HG03378 (cell line): ENCODE data around the gene BLCAP.
"Not testable (repeated sequence)": the region's sequence is repeated elsewhere in the genome, so short reads cannot be mapped to it uniquely, and the experiment has no call there.

Experiments
- ATAC-seq: cut with Tn5 transposase; IDR thresholded peaks from one replicate; pipeline ENCODE4 v1.9.1; 2021; ENCODE audit warnings: mild to moderate bottlenecking, moderate library complexity; ENCODE audit not compliant: unreplicated experiment

Gene BLCAP

GRCh38 chr20:37490663-37491350 is 36.9 kb downstream of the BLCAP start:
- ATAC-seq: no peak

DNA sequence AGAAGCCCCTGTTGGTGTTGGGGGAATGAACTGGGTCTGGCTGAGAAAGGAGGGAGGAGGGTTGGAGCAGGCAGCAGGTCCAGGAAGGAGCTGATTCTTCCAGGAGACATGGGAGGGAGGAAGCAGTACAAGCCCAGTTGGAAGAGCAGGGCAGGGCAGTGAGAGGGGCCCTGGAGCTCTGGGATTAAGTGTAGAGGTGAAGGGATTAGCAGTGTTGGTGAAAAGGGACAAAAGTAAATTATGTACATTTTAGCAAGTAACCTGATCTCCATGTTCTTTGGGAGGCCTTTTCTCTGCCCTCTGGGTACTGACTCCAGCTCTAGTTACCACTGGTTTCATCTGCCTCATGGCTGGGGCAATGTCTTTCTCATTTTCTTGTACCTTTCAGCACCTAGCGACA is 41.5 kb downstream of the BLCAP start:
- ATAC-seq: not testable (repeated sequence)

GRCh38 chr20:37484331-37484730 is 43.3 kb downstream of the BLCAP start:
- no peak for ATAC-seq

- ATAC-seq: no peak
These were observed 46.1 kb downstream of the BLCAP start for GRCh38 chr20:37481610-37482009.

DNA sequence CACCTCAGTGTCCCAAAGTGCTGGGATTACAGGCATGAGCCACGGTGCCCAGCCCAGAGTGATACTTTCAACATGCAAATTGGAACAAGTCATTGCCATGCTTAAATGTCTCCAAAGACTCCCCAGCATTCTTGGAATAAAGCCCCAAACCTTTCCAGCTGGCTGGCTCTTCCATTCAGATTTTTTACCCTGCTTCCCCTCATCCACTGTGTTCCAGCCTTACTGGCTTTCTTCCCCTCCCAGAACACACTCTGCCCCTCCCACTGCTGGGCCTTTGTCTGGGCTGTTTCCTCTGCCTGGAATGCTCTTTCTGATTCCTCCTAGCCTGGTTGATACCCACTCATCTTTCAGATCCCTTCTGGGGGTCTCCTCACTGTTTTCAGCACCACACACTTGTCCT is 46.8 kb downstream of the BLCAP start:
- no peak for ATAC-seq

DNA sequence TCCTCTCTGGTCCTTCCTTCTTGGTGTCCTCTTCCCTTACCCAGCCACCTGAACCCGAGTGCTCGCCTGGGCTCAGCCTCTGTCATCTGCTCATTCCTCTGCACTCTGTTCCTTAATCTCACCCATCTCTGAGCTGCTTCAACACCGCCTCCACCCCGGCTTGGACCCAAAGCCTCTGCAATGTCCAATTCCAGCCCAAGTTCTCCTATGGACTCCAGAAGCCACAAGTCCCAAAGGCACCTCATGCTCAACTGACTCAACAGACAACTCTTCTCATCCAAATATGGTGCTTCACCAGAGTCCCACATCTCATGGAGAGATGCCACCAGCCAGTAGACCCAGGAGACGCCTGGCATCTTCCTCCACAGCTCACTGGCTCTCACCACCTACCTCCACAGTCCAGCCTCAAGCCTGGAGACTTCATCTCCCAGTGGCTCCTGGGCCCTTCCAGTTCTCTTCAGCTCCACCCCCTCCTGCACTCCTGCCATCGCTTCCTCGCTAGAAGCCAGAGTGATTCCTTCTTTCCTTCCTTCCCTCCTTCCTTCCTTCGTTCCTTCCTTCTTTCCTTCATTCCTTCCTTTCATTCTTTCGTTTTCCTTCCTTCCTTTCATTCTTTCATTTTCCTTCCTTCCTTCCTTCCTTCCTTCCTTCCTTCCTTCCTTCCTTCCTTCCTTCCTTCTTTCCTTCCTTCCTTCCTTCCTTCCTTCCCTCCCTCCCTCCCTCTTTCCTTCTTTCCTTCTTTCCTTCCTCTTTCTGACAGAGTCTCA is 47.6 kb downstream of the BLCAP start:
- no peak for ATAC-seq

GRCh38 chr20:37479266-37479665 is 48.4 kb downstream of the BLCAP start:
- ATAC-seq: no peak

GRCh38 chr20:37477041-37477440 is 50.6 kb downstream of the BLCAP start:
- ATAC-seq: no peak

DNA sequence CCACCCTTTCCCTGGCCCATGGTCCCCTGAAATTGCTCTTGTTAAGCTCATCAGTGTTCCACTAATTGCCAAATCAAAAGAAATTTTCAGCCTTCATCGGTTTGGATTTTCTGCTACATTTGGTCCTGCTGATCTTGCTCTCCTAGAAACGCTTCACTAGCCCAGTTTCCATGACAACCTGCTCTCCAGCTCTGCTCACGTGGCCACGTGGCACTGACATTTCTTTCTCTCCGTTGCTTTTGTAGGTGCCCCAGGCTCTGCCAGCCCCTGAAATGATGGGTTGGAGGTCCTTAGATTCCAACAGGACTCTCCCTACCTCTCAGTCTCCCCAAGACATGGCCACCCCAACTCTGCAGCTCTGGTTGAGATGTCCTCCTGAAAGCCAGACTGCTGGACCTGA is 52.4 kb downstream of the BLCAP start:
- ATAC-seq: no peak

GRCh38 chr20:37474386-37474785 is 53.3 kb downstream of the BLCAP start:
- no peak for ATAC-seq

DNA sequence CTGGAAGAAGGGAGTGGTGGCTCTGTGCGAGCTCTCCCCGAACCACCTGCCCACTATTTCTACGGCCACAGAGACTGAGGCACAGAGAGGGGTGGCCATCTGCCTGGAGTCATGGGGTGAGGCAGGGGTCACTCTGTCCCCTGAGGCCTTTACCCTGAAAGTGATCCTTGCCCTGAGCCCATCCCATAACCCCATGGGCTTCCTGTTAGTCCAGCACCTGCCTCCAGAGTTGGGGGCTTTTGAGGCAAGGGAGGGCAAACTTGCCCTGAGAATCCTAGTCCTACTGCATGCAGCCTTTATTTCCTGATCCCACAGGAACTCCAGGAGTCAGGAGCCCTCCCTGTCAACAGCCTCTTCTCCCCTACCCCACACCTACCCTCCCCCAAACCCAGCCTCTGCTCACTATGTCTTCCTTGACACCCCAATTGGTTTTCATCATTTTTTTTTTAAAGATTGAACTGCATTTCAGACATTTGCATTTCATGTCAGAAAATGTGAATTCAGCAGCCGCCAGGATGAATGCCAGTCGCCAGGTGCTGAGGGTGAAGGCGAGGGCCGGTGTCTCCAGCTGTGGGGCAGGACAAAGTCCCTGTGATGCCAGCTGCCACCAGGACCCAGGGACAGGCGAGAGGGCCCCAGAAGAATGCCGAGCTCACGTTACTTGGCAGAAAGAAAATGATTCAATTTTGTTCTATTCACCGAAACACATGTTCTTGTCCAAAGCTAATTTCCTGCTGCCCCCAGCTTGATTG is 54.3 kb downstream of the BLCAP start:
- no peak for ATAC-seq

GRCh38 chr20:37472435-37472834 is 55.2 kb downstream of the BLCAP start:
- not testable (repeated sequence) for ATAC-seq

DNA sequence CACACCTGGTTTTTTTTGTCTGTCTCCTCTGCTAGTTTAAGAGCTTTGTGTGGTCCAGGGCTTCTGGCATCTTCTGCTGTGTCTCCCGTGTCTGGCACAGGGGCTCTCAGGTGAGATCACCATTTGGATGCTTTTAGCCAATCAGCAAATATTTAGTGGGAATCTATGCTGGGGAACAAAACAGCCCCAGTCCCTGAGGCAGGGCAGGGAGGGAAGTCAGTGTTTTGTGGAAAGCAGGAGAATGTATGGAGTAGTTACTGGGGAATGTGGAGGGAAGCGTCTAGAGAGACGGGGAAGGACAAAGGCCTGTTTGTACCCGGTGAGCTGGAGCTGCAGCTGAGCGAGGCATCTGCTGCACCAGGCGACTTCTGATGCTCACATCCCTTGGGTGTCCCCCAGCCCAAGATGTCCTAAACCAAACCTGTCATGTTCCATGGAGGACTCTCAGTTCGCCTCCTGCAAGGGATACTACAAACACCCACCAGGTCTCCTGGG is 55.9 kb downstream of the BLCAP start:
- no peak for ATAC-seq

DNA sequence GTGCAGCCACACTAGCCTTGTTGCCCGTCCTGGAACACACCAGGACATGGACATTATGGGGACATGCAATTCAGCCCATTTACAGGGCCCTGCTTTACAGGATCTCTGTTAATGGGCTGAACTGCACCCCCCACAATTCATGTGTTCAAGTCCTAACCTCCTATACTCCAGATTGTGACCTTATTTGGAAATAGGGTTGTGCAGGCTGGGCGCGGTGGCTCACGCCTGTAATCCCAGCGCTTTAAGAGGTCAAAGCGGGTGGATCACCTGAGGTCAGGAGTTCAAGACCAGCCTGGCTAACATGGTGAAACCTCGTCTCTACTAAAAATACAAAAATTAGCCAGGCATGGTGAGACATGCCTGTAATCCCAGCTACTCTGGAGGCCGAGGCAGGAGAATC is 57.5 kb downstream of the BLCAP start:
- ATAC-seq: not testable (repeated sequence)

DNA sequence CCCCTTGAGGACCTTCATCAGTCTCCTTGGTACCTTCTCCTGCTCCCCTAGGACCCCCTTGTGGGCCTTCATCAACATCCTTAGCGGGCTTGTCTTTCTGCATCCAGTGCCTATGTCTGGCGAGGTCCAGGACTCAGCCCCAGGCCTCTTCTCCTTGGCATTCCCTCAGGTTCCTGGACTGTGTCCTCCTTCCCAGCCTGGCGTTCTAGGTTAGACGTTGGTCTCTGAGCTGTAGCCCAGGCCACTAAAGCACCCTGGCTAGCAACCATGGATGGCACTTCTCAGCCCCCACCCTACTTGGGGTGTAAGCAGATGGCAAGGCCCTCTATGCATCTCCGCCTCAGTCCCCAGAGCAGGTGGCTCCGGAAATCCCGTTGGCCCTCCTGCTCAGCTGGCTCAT is 58.1 kb downstream of the BLCAP start:
- no peak for ATAC-seq

GRCh38 chr20:37468886-37469285 is 58.8 kb downstream of the BLCAP start:
- ATAC-seq: no peak
